Renal cortex interstitium (tissue), 11 donors: Measurements from ENCODE around the gene DIP2B. TPM values are rescaled to one million over a fixed set of nuclear protein-coding genes. Genes with fewer than 3 reads are reported as not detected.
"Not testable (repeated sequence)": the region's sequence is repeated elsewhere in the genome, so short reads cannot be mapped to it uniquely, and the experiment has no call there.

Experiments
- DNase-seq, 11 donors: peaks; one replicate each; pipeline ENCODE4 v3.0.0-alpha.2; 2013; ENCODE audit warnings: low read depth in 9 of 11, low spot score in 4 of 11; ENCODE audit errors: extremely low read depth in 1 of 11
- polyA plus RNA-seq, 3 donors: library from polyadenylated mRNA; unstranded; fragments of 120-200 nt; gene quantifications; one replicate each; pipeline ENCODE4 v1.2.1, GENCODE V29; 2013; ENCODE audit not compliant: insufficient read length in 3 of 3

DIP2B gene
- polyA plus RNA-seq, 3 donors, result 23.5 to 25.9 (median 23.9) TPM

DNA sequence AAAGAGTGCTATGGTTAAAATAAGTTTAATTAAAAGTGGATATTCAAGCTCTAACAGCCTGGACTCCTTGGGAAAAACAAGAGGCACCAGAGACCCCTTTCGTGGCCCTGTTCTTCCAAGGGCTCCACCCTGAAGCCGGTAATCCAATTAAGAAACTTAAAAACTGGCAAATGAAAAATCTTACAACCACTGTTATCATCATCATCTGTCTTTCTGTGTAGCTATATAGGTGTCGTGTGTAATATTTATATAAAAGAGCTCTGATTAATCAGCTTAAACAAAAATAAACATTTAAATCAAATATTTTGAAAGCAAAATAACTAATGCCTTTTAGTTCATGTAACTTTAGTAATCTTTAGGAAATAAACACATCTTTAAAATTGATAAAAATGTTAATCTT lies 263.6 kb downstream of the DIP2B start:
- no peak for DNase-seq

DNA sequence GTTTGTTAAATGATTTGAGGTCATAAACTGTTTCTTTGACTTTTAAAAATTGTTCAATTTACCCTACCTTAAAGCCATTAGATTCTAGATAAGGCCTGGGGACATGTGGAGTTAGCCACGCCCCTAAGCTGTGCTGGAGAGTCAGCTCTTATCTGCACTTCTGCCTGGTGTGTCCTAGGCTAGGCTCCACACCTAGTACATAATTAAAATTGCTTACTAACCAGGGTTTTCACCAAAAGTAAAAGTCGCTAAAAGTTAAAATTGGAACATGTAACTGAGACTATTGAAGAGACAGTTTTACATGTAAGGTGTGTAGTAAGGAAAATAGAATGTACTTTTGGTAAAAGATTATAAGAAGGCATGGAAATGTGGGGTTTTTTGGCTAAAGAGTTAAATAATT lies 264.0 kb downstream of the DIP2B start:
- DNase-seq, result not testable (repeated sequence)

DNA sequence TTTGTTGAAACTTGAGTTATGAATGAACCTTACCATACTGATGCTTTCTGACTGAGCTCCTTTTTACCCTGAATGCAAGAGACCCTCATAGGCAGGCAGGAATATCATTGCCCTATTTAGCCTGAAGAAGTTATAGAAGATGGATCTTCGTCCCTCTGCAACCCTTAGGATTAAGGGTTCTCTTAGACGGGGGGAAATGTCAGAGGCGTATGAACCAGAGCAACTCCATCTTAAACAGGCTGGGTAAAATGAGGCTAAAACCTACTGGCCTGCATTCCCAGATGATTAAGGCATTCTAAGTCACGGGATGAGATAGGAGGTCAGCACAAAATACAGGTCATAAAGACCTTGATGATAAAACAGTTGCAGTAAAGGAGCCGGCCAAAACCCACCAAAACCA lies 266.6 kb downstream of the DIP2B start:
- DNase-seq, result no peak

DNA sequence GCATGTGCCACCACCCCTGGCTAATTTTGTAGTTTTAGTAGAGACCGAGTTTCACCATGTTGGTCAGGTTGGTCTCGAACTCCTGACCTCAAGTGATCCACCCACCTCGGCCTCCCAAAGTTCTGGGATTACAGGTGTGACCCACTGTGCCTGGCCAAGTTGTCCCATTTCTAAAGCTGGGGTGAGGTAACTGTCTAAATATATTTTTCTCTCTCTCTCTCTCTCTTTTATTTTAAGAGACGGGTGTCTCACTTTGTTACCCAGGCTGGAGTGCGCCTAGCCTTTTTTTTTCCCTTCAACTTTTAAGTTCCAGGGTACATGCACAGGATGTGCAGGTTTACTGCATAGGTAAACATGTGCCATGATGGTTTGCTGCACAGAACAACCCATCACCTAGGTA lies 267.7 kb downstream of the DIP2B start:
- DNase-seq, result no peak

DNA sequence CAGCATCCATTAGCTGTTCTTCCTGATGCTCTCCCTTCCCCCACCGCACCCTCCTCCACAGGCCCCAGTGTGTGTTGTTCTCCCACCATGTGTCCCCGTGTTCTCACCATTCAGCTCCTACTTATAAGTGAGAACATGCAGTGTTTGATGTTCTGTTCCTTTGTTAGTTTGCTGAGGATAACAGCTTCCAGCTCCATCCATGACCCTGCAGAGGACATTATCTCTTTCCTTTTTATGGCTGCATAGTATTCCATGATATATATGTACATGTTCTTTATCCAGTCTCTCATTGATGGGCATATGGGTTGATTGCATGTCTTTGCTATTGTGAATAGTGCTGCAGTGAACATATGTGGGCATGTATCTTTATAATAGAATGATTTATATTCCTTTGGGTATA lies 268.1 kb downstream of the DIP2B start:
- DNase-seq, result no peak

DNA sequence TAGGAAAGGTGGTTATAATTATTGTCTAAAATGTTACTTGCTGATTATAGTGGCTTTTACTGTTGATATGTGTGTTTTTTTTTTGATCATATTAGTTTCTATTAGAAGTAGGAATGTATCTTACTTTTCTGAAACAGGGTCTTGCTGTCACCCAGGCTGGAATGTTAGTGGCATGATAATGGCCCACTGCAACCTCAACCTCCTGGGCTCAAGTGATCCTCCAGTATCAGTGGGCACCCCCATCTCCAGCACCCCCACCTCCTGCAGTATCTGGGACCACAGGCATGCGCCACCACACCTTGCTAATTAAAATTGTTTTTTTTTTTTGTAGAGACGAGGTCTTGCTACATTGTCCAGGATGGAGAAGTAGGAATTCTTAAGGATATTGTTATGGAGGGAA lies 270.5 kb downstream of the DIP2B start:
- DNase-seq, result no peak

DNA sequence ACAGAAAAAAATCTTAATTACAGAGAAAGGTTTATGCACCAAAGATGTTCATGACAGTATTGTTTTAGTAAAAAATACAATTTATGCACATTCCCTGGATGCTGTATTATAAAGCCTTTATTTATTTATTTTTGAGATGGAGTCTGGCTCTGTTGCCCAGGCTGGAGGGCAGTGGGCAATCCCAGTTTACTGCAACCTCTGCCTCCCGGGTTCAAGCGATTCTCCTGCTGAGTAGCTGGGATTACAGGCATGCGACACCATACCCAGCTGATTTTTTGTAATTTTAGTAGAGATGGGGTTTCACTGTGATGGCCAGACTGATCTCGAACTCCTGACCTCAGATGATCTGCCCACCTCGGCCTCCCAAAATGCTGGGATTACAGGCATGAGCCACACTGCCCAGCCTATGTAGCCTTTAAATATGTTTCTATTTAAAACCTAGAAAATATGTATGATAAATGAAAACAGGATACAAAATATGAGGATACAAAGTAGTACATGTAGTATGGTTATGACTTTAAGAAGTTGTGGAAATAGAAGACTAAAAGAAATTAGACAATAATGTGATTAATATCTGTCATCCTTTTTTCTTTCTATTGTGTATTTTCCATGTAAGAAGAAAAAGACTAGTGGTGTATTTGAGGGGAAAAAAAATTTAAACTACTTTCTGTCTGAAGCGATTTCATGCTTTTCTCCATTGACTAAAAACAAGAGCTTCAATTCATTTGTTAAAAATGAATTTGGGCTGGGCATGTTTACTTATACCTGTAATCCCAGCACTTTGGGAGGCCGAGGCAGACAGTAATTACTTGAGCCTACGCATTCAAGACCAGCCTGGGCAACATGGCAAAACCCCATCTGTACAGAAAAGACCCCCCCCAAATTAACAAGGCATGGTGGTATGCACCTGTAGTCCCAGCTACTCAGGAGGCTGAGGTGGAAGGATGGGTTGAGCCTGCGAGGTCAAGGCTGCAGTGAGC lies 272.3 kb downstream of the DIP2B start:
- no peak for DNase-seq

DNA sequence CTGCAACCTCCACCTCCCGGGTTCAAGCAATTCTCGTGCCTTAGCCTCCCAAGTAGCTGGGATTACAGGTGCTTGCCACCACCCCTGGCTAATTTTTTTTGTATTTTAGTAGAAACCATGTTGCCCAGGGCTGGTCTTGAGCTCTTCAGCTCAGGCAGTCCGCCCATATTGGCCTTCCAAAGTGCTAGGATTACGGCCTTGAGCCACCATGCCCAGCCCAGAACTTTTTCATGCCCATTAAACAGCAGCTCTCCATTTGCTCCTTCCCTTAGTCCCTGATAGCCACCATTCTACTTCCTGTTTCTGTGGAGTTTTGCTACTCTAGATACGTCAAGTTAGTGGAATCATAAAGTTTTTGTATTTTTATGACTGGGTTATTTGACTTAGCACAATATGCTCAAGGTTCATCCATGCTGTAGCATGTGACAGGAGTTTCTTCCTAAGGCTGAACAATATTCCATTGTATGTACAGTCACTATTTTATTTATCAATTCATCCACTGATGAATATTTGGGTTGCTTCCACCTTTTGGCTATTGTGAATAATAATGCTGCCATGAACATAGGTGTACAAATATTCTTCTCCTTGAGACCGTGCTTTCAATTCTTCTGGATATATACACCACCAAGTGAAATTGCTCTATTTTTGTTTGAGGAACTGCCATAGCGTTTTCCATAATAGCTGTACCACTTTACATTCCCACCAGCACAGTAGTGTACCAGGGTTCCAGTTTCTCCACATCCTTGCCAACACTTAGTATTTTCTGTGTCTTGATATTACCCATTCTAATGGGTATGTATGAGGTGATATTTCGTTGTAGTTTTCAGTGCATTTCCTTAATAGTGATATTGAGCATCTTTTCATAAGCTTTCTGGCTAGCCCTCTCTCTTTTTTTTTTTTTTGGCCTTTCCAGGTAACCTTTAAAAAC lies 274.1 kb downstream of the DIP2B start:
- DNase-seq, result no peak

DNA sequence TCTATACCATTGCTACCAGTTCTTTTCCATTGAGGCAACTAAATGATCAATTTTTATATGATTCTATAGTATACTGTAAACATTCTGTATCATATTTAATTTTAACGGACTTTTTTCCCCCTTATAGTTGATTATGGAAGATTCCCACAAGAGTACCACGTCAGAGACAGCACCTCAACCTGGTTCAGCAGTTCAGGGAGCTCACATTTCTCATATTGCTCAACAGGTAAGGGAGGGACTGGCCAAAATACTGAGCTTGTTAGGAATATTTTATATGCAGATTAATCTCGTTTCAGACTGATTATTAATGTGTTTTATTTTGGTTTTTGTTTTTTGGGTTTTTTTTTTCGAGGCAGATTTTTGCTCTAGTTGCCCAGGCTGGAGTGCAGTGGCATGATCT lies 275.2 kb downstream of the DIP2B start:
- DNase-seq, result no peak

DNA sequence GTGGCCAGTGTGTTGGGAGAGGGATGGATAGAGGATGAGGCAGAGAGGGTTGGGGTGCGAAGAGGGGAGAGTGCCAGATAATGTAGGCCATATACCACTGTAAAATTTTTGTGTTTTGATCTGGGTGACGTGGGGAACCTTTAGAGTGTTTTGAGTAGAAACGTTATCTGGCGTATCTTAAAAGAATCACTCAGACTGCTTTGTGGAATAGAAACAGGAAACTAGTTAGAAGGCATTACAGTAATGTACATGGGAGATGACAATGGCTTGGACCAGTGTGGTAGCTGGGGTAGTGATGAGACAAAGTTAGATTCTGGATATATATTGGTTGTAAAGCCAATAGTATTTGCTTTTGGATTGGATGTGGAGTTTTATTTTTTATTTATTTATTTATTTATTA lies 279.7 kb downstream of the DIP2B start:
- no peak for DNase-seq

DNA sequence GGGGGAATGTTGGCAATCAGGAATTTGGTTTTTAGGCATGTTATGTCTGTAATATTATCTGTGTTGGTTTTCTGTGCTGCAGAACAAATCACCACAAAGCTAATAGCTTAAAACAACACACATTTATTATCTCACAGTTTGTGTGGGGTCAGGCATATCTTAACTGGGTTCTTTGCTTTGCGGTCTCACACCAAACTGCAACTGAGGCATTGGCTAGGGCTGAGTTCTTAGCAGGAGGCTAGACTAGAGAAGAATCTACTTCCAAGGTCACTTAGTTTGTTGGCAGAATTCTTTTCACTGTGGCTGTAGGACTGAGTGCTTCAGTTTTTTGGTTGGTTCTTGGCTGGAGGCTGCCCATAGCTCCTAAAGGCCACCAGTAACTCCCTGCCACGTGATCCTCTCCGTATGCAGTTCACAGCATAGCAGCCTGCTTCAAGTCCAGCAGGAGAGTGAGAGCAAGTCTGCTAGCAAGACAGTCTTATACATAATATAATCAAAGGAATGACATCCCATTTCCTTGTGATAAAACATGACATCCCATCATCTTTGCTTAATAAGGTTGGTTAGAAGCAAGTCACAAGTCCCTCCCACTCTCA lies 280.7 kb downstream of the DIP2B start:
- no peak for DNase-seq

DNA sequence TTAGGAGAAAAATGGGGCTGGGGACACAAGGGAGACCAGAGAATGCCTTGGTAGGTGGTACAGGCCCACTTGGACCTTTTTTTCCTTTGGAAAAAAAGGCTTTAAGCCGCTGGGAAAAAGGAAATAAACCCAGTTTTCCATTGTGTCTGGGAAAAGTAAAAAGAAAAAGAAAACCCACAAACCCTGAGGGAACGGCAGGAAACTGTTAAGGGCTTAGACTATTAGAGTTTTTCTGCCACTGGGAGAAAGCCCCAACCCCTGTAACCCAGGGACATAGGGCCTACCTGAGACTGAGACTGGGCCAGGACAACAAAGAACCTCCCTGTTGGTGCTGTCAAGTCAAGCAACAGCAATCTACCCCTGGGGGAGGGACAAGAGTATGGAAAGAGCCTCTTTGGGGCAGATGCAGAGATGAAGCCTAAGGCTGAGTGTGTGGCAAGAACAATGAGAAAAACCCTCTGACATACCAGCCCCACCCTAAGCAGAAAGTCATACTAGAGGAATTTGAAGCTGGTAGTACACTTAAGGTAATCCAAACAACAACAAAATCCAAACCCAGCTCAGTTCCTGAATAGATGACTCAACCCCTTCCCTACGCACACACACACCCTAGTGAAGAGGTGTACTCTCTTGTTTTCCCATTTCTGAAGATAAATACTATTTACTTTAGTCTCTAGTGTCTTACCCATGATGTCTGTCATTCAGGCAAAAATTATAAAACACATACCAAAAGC lies 281.9 kb downstream of the DIP2B start:
- no peak for DNase-seq

DNA sequence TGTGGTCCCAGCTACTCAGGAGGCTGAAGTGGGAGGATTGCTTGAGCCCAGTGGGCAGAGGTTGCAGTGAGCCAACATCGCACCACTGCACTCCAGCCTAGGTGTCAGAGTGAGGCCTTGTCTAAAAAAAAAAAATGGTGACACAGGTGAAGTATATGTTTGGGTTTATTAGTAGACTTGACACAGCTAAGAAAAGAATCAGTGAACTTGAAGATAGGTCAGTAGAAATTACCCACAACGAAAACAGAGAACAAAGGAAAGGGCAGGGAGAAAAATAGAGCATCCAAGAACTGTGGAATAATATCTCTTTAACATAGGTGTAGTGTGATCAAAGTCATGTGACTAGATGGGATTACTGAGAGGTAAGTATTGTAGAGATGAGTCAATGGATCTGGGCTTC lies 282.8 kb downstream of the DIP2B start:
- DNase-seq, result no peak

DNA sequence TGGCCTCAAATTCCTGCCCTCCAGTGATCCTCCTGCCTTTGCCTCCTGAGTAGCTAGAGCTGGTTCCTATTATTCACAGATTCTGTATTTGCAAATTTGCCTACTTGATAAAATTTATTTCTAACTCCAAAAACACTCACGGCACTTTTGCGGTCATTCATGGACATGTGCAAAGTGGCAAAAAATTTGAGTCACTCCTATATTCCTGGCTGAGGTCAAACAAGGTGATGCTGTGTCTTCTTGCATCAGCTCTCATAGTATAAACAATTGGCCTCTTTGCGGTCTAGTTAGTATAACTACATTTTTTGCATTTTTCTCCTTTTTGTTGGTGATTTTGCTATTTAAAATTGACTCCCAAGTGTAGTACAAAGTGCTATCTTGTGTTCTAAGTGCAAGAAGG lies 283.8 kb downstream of the DIP2B start:
- no peak for DNase-seq

DNA sequence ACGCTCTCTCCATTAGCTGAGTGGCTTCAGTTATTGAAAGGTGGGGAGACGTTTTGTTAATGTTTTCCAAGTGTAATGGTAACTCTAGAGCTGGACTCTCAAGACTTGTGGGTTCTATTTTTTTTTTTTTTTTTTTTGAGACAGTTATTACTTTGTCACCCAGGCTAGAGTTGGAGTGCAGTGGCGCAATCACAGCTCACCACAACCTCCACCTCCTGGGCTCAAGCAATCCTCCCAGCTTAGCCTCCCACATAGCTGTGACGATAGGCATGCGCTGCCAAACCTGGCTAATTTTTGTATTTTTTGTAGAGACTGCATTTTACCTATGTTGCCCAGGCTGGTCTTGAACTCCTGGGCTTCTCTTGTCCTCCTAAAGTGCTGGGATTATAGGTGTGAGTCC lies 285.3 kb downstream of the DIP2B start:
- DNase-seq, result no peak
